Measurements from ENCODE around the gene MEF2D. TPM values are rescaled to one million over a fixed set of nuclear protein-coding genes. Genes with fewer than 3 reads are reported as not detected.
A peak's percentile ranks its signal among the peaks of the same experiment; 100 is the strongest.

The MEF2D gene
- total RNA-seq, 1 donor from 2014 or later, result 37.8 TPM

- no peak for TF ChIP-seq CTCF (IDR thresholded peaks at IDR 0.05; ENCODE audit: unreplicated experiment)
- peak overlapping the region; percentile 22 for H3K27ac Mint-ChIP-seq
- peaks cover 12% of the 10 kb centered on the region for H3K4me1 Mint-ChIP-seq
- no peak for DNase-seq (ENCODE audit: low spot score in 2 of 2, unreplicated experiment in 2 of 2)
- no peaks in the 10 kb centered on the region for H3K27me3 Mint-ChIP-seq (ENCODE audit: low read depth)
- peaks cover 18% of the 10 kb centered on the region for H3K36me3 Mint-ChIP-seq
- no peaks in the 10 kb centered on the region for H3K9me3 Mint-ChIP-seq
- H3K4me3 Mint-ChIP-seq, result no peak overlapping the region
Observed at GRCh38 chr1:156525071-156525501, 24.5 kb upstream of the MEF2D start.

GRCh38 chr1:156524481-156524869 is 23.9 kb upstream of the MEF2D start:
- Mint-ChIP-seq H3K9me3 (no peaks in the 10 kb centered on the region), H3K36me3 (peaks cover 18% of the 10 kb centered on the region), H3K27me3 (ENCODE audit: low read depth) (no peaks in the 10 kb centered on the region), H3K4me1 (peaks cover 12% of the 10 kb centered on the region), H3K27ac (no peak overlapping the region), H3K4me3 (no peak overlapping the region)
- TF ChIP-seq CTCF (IDR thresholded peaks at IDR 0.05; ENCODE audit: unreplicated experiment), result no peak
- DNase-seq (ENCODE audit: low spot score in 2 of 2, unreplicated experiment in 2 of 2), result no peak

- H3K9me3 Mint-ChIP-seq, result no peaks in the 10 kb centered on the region
- peaks cover 12% of the 10 kb centered on the region for H3K4me1 Mint-ChIP-seq
- peaks cover 16% of the 10 kb centered on the region for H3K36me3 Mint-ChIP-seq
- no peak overlapping the region for H3K4me3 Mint-ChIP-seq
- no peak for DNase-seq (ENCODE audit: low spot score in 2 of 2, unreplicated experiment in 2 of 2)
- no peak overlapping the region for H3K27ac Mint-ChIP-seq
- TF ChIP-seq CTCF (IDR thresholded peaks at IDR 0.05; ENCODE audit: unreplicated experiment), result no peak
- no peaks in the 10 kb centered on the region for H3K27me3 Mint-ChIP-seq (ENCODE audit: low read depth)
Observed at GRCh38 chr1:156523801-156524480, 23.4 kb upstream of the MEF2D start.

DNA sequence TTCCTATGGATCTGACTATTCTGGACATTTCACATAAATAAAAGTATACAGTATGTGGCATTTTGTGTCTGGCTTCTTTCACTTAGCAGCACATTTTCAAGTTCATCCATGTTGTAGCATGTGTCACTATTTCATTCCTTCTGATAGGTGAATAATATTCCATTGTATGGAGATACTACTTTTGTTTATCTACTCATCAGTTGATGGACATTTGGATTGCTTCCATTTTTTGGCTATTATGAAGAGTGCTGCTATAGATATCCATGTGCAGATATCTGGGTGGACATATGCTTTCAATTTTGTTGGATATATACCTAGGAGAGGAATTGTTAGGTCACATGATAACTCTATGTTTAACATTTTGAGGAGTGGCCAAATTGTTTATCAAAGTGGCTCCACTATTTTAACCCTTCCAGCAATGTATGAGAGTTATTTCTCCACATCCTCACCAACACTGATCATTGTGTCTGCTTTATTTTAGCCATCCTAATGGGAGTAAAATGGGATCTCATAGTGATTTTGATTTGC is 21.9 kb upstream of the MEF2D start:
- no peak for DNase-seq (ENCODE audit: low spot score in 2 of 2, unreplicated experiment in 2 of 2)
- Mint-ChIP-seq H3K27me3 (ENCODE audit: low read depth) (no peaks in the 10 kb centered on the region), H3K27ac (no peak overlapping the region), H3K9me3 (no peaks in the 10 kb centered on the region), H3K4me1 (peaks cover 12% of the 10 kb centered on the region), H3K36me3 (peaks cover 6% of the 10 kb centered on the region), H3K4me3 (no peak overlapping the region)
- TF ChIP-seq CTCF (IDR thresholded peaks at IDR 0.05; ENCODE audit: unreplicated experiment), result no peak

DNA sequence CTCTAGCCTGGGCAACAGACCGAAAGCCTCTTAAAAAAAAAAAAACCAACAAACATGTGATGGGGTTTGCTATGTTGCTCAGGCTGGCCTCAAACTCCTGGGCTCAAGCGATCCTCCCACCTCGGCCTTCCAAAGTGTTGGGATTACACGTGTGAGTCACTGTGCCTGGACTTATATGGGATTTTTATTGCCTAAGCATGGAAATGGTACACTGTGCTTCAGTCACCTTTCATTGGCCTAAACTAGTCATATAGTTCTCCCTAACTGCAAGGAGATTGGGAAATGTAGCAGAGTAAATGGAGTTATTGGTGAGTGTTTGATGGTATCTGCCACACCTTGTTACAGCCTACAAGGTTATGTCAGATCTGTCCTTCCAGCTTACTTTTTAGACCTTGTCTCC is 17.2 kb upstream of the MEF2D start:
- H3K36me3 Mint-ChIP-seq, result no peaks in the 10 kb centered on the region
- H3K27me3 Mint-ChIP-seq (ENCODE audit: low read depth), result peaks cover 1% of the 10 kb centered on the region
- TF ChIP-seq CTCF (IDR thresholded peaks at IDR 0.05; ENCODE audit: unreplicated experiment), result no peak
- no peak for DNase-seq (ENCODE audit: low spot score in 2 of 2, unreplicated experiment in 2 of 2)
- H3K4me1 Mint-ChIP-seq, result no peaks in the 10 kb centered on the region
- H3K9me3 Mint-ChIP-seq, result no peaks in the 10 kb centered on the region
- no peak overlapping the region for H3K27ac Mint-ChIP-seq
- no peak overlapping the region for H3K4me3 Mint-ChIP-seq

All from mesothelial cell of epicardium (in vitro differentiated cells).